Spinal cord (tissue), 10 donors: ENCODE measurements around the gene PLIN1. TPM values are rescaled to one million over a fixed set of nuclear protein-coding genes. Genes with fewer than 3 reads are reported as not detected.

Experiments
- DNase-seq, 6 donors: peaks; one replicate each; pipeline versions ENCODE4 v3.0.0 to v3.0.0-alpha.2; 2013 to 2015; ENCODE audit warnings: low spot score in 6 of 6, low read depth in 4 of 6
- H3K27ac ChIP-seq: one replicate; pipeline ENCODE4 v1.5.1; 2013; ENCODE audit warnings: low read depth, low read length, control low read depth
- H3K27me3 ChIP-seq: one replicate; pipeline ENCODE4 v1.6.1; 2013; ENCODE audit warnings: low read length; ENCODE audit not compliant: control insufficient read depth, insufficient read depth
- H3K36me3 ChIP-seq: one replicate; pipeline ENCODE4 v1.6.1; 2013; ENCODE audit warnings: low read length; ENCODE audit not compliant: control insufficient read depth, insufficient read depth
- H3K4me1 ChIP-seq: one replicate; pipeline ENCODE4 v1.6.1; 2013; ENCODE audit warnings: low read length; ENCODE audit not compliant: control insufficient read depth, insufficient read depth
- H3K4me3 ChIP-seq: one replicate; pipeline ENCODE4 v1.5.1; 2013; ENCODE audit warnings: low read depth, low read length, control low read depth
- H3K9me3 ChIP-seq: one replicate; pipeline ENCODE4 v1.6.1; 2013; ENCODE audit warnings: low read length; ENCODE audit not compliant: control insufficient read depth, insufficient read depth
- WGBS: methylation state at CpG from one replicate; pipeline ENCODE4 v1.1.5; 2013; ENCODE audit warnings: missing lambda C conversion rate; ENCODE audit not compliant: insufficient coverage; 5-methylcytosine and 5-hydroxymethylcytosine counted together
- long read RNA-seq, 4 donors: transcript quantifications; one replicate each; lab custom pipeline, GENCODE V29; 2026
- polyA plus RNA-seq, 2 donors: library from polyadenylated mRNA; unstranded; fragments of 120-200 nt; gene quantifications; one replicate each; pipeline ENCODE4 v1.2.1, GENCODE V29; 2013; ENCODE audit not compliant: insufficient read length in 2 of 2
- total RNA-seq, 2 donors: library from RNA; depleted of rRNA in 1 of 2; stranded (reverse); fragments of 120-200 nt in 1 of 2; fragments of >200 nt in 1 of 2; gene quantifications; one replicate each; pipeline versions ENCODE4 v1.2.3 to v1.2.4, GENCODE V29; 2013 to 2014
- donor health status: healthy.

PLIN1 gene, protein sequence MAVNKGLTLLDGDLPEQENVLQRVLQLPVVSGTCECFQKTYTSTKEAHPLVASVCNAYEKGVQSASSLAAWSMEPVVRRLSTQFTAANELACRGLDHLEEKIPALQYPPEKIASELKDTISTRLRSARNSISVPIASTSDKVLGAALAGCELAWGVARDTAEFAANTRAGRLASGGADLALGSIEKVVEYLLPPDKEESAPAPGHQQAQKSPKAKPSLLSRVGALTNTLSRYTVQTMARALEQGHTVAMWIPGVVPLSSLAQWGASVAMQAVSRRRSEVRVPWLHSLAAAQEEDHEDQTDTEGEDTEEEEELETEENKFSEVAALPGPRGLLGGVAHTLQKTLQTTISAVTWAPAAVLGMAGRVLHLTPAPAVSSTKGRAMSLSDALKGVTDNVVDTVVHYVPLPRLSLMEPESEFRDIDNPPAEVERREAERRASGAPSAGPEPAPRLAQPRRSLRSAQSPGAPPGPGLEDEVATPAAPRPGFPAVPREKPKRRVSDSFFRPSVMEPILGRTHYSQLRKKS
- total RNA-seq = under 1 TPM; 0.55 to 0.89 TPM
- polyA plus RNA-seq = 1 to 10 TPM in 1 of 2 donors, under 1 TPM in 1; 0.27 to 1.1 TPM
- long read RNA-seq, donor 1 = 0 reads
- long read RNA-seq, donor 2 = 0 reads
- long read RNA-seq, donor 3 = 0 reads
- long read RNA-seq, donor 4 = 0 reads

DNA sequence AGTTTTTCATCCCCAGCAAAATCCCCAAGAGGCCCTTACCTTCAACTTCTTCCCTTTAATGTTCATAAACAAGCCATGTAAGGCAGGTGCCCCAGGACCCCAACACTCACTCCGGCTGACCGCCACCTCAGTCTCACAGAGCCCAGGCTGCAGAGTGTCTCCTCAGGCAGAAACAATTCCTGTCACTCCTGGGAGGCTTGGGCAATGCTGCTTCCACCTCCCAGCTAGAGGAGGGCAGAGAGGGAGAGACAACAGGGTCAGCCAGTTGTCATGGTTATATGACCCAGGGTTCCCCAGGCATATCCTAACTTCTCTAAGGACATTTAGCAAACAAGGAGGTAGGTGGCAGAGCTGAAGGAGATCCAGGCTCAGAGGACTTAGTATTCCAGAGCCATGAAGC, at the start of gene PLIN1:
PLIN1 (minus strand) TSS at position 156 of the 400 bp plus-strand sequence. CDS start 1,878 bp downstream, outside the sequence.
- H3K9me3 ChIP-seq = no peaks in the 10 kb centered on the region
- peaks cover 4% of the 10 kb centered on the region for H3K4me1 ChIP-seq
- H3K27me3 ChIP-seq = no peaks in the 10 kb centered on the region
- WGBS = 80% methylated on average over 2 of the region's 2 CpGs
- no peaks in the 10 kb centered on the region for H3K36me3 ChIP-seq
- no peak within 1 kb of the TSS for H3K4me3 ChIP-seq
- no peak within 1 kb of the TSS for H3K27ac ChIP-seq
- no peak for DNase-seq

DNA sequence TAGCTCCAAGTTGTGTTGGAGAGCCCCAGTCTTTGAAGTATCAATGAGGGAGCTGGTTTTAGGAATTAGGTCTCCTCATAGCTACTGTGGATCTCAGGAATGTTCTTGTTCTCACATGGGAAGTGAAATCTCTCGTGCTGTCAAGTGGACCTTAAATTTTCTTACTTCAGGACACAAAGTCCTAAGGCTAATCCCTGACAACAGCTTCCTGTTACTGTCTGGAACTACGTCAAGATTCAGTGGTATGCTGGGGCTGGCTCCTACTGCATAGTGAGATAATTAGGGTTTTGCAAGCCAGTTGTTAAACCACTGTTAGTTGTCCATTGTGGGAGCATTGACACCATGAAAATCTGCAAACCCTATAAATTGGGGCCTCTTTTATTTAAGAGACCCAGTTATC, 49.1 kb upstream of the PLIN1 start:
- peaks cover 2% of the 10 kb centered on the region for H3K27me3 ChIP-seq
- H3K4me1 ChIP-seq = no peaks in the 10 kb centered on the region
- H3K36me3 ChIP-seq = no peaks in the 10 kb centered on the region
- WGBS = 80% methylated on average over 1 of the region's 2 CpGs
- H3K27ac ChIP-seq = no peak overlapping the region
- DNase-seq = no peak
- H3K9me3 ChIP-seq = no peaks in the 10 kb centered on the region
- no peak overlapping the region for H3K4me3 ChIP-seq

DNA sequence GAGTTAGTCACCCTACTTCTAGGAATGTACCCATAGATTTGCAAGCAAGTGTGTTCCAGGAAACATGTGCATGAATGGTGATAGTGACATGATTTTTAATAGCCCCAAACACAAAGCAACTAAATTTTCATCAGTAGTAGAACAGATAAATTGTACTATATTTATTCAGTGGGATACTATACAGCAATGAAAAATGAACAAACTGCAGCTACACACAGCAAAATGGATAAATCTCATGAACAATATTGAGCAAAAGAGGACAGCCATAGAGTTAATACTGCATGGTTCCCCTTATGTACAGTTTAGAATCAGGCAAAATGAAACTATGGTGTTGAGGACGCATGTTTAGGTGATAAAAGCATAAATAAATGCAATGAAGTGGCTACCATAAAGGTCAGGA, 45.9 kb upstream of the PLIN1 start:
- WGBS = 100% methylated on average over 1 of the region's 1 CpG
- Histone ChIP-seq H3K36me3 (no peaks in the 10 kb centered on the region), H3K27ac (no peak overlapping the region), H3K27me3 (peaks cover 2% of the 10 kb centered on the region), H3K4me3 (no peak overlapping the region), H3K9me3 (no peaks in the 10 kb centered on the region), H3K4me1 (no peaks in the 10 kb centered on the region)
- DNase-seq = no peak

DNA sequence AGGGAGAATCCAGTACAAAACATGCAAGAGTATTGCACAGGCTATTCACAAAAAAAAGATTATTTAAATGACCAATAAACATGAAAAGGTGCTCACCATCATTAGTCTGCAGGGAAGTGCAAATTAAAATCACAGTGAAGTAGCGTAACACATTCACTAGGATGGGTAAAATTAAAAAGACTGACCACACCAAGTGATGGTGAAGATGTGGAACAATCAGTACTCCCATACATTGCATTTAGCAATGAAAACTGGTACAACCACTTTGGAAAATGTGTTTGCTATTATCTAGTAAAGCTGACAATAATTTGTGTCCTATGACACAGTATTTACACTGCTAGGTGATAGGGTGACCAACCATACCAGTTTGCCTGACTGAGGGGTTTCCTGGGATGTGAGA, 45.5 kb upstream of the PLIN1 start:
- Histone ChIP-seq H3K36me3 (no peaks in the 10 kb centered on the region), H3K4me3 (no peak overlapping the region), H3K9me3 (no peaks in the 10 kb centered on the region), H3K27me3 (peaks cover 2% of the 10 kb centered on the region), H3K27ac (no peak overlapping the region), H3K4me1 (no peaks in the 10 kb centered on the region)
- no CpG with 5 or more reads among the region's 1 CpG for whole genome bisulfite sequencing
- DNase-seq = no peak

DNA sequence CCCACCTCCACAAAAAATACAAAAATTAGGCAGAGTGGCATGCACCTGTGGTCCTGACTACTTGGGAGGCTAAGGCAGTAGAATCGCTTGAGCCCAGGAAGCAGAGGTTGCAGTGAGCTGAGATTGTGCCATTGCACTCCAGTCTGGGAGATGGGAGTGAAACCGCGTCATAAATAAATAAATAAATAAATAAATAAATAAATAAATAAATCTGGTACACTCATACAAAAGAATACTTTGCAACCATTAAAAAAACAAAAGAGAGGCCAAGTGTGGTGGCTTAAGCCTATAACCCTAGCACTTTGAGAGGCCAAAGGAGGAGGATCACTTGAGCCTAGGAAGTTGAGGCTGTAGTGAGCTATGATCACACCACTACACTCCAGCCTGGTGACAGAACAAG, 43.9 kb upstream of the PLIN1 start:
- no CpG with 5 or more reads among the region's 3 CpGs for WGBS
- H3K27me3 ChIP-seq = no peaks in the 10 kb centered on the region
- no peaks in the 10 kb centered on the region for H3K36me3 ChIP-seq
- no peaks in the 10 kb centered on the region for H3K9me3 ChIP-seq
- H3K27ac ChIP-seq = no peak overlapping the region
- H3K4me3 ChIP-seq = no peak overlapping the region
- H3K4me1 ChIP-seq = no peaks in the 10 kb centered on the region
- no peak for DNase-seq

DNA sequence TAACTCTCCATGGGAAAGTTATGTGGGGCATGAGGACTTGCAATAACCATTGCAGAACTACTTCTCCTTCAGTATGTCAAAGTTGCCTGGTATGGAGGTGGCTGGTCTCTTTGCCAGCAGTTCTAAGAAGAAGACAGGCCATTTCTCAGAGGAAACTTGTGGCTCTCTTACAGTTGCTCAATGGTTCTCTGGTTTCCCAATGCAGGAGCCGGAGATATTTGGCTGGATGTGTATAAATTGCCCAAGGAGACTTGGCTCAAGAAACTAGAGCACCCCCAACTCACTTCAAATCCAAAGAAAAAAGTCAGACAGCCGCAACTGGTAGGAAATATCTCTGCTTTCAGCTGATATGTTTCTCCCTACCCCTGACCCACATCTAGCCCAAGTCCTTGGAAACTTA, 35.6 kb upstream of the PLIN1 start:
- no peak overlapping the region for H3K4me3 ChIP-seq
- no peak overlapping the region for H3K27ac ChIP-seq
- DNase-seq = no peak
- no peaks in the 10 kb centered on the region for H3K36me3 ChIP-seq
- H3K9me3 ChIP-seq = no peaks in the 10 kb centered on the region
- no peaks in the 10 kb centered on the region for H3K4me1 ChIP-seq
- H3K27me3 ChIP-seq = no peaks in the 10 kb centered on the region
- whole genome bisulfite sequencing = no CpG with 5 or more reads among the region's 2 CpGs

DNA sequence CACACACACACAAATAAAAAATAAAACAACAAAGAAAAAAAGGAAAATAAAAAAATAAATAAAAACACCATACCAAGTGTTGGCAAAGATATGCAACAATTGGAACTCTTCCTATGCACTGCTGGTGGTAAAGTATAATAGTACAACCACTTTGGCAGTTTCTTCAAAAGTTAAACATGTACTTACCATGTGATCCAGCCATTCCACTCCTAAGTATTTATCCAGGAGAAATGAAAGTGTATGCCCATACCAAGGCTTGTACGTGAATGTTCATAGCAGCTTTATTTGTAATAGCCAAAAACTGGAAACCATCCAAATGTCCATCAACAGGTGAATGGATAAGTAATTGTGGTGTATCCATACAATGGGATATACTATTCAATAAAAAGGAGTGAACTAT, 28.4 kb upstream of the PLIN1 start:
- Histone ChIP-seq H3K9me3 (no peaks in the 10 kb centered on the region), H3K27me3 (no peaks in the 10 kb centered on the region), H3K4me1 (no peaks in the 10 kb centered on the region), H3K4me3 (no peak overlapping the region), H3K36me3 (no peaks in the 10 kb centered on the region), H3K27ac (no peak overlapping the region)
- WGBS = no CpG with 5 or more reads among the region's 1 CpG
- DNase-seq = no peak

DNA sequence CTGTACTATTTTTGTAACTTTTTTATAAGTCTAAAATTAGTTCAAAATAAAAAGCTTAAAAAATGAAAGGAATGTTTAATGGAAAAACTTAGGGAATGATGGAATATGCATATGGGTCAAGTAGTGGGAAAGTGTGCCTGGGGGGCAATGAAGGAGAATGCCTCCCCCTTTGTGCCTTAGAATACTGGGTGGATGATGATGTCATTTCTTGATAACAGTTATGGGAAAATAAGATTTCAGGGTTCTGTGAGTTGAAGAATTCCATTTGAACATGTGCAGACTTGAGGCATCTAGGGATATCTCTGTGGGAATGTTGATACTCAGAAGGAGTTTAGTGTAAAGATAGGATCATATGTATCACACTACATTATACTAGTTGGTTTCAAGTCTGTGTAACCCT, 25.2 kb upstream of the PLIN1 start:
- Histone ChIP-seq H3K4me3 (no peak overlapping the region), H3K4me1 (no peaks in the 10 kb centered on the region), H3K27me3 (no peaks in the 10 kb centered on the region), H3K27ac (no peak overlapping the region), H3K9me3 (no peaks in the 10 kb centered on the region), H3K36me3 (no peaks in the 10 kb centered on the region)
- DNase-seq = no peak

DNA sequence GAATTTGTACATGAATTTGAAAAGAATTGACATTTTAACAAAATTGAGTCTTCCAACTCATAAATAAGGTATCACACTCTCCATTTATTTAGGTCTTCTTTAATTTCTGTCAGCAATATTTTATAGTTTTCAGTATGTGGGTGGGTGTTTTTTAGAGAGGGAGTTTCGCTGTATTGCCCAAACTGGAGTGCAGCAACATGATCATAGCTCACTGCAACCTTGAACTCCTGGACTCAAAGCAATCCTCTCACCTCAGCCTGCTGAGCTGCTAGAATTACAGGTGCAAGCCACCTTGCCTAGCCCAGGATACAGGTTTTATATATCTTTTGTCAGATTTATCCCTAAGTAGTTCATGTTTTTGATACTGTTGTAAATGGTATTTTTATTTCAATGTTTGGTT, 16.0 kb upstream of the PLIN1 start:
- H3K36me3 ChIP-seq = no peaks in the 10 kb centered on the region
- H3K4me1 ChIP-seq = peaks cover 8% of the 10 kb centered on the region
- H3K9me3 ChIP-seq = no peaks in the 10 kb centered on the region
- H3K27ac ChIP-seq = no peak overlapping the region
- no CpG with 5 or more reads among the region's 1 CpG for WGBS
- no peak for DNase-seq
- H3K4me3 ChIP-seq = no peak overlapping the region
- H3K27me3 ChIP-seq = no peaks in the 10 kb centered on the region

DNA sequence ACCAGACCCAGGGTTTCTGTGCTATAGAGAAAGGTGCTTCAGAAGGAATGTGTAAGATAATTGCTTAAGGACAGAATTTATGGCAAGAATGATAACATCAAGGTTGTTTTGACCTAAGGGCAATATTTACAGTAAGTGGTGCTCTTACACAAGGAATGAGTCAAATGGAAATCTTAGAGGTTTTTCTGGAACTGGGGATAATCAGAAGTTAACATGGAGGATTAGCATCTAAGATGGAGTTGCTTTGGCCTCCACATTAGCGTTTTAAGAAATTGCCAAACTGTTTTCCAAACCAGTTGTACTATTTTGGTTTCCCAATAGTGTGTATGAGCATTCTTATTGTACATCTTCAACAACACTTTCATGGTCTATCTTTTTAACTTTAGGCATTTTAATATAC, 14.5 kb upstream of the PLIN1 start:
- no peak overlapping the region for H3K27ac ChIP-seq
- peaks cover 15% of the 10 kb centered on the region for H3K4me1 ChIP-seq
- no peak for DNase-seq
- H3K4me3 ChIP-seq = no peak overlapping the region
- no peaks in the 10 kb centered on the region for H3K9me3 ChIP-seq
- H3K36me3 ChIP-seq = no peaks in the 10 kb centered on the region
- no peaks in the 10 kb centered on the region for H3K27me3 ChIP-seq
- no CpG with 5 or more reads among the region's 1 CpG for WGBS
